Stimulated activated CD8-positive, alpha-beta memory T cell treated with anti-CD3 and anti-CD28 coated beads, Interleukin-15, amount 100 ng/mL, for 4 hours (primary cell): ENCODE measurements around the gene ASB13.
"Not testable (repeated sequence)": the region's sequence is repeated elsewhere in the genome, so short reads cannot be mapped to it uniquely, and the experiment has no call there.

Source experiments
- DNase-seq, 2 donors: peaks; one replicate each; pipeline ENCODE4 v3.0.0-alpha.2; 2020; ENCODE audit warnings: low read depth in 2 of 2

The ASB13 gene

DNA sequence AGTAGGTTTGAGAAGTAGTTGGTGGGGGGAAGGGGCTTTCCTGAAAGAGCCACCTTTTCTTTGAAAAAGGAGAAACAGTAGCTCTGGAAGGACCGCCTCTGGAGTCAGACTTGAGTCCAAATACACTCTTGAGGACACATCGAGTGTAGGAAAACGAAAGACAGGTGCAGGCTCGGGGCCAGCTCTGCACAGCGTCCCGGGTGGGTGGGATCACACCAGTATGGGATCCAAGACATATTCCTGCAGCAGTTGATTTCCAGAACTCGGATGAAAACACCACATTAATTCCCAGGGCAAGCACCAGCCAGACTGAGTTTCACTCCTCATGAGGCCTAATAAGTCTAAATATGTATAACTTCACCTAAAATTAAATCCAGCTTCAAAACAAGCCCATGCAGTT lies 61.4 kb downstream of the ASB13 start:
- no peak for DNase-seq

DNA sequence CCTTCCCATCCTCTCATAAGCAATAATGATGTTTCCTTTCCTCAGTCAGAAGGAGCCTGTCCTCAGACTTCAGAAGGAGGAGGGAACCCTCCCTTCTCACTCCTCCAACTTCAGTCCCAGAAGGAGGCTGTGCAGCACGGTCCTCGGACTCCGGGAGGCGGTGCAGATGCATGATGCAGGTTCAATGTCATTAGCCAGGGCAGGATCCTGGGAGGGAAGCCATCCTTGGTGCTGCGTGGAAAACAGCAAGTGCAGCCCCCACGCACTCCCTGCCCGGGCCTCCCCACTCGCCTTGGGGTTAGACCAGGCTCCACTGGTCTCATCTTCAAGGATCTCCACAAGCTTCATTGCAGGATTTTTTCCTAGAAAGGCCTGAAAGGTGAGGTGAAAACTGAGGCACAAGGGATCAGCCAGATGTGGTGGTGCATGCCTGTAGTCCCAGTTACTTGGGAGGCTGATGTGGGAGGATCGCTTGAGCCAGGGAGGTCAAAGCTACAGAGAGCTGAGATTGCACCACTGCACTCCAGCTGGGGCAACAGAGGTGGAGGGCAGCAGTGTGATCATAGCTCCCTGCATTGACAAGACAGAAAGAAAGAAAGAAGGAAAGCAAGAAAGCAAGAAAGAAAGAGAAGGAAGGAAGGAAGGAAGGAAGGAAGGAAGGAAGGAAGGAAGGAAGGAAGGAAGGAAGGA lies 62.0 kb downstream of the ASB13 start:
- no peak for DNase-seq

DNA sequence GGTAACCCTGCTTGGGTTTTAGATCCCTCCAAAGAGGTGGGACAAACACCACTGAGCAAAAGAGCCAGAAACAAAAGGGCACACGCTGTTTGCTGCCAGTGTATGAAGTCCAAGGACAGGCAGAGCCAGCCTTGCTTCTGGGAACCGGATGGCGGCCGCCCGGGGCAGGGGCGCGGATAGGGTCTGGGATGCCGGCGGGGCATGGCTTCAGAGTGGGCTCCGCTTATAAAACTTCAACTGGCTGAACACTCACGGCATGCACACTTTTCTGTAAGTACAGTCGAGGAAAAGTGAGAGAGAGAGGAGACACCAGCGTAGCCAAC lies 62.6 kb downstream of the ASB13 start:
- DNase-seq: no peak

DNA sequence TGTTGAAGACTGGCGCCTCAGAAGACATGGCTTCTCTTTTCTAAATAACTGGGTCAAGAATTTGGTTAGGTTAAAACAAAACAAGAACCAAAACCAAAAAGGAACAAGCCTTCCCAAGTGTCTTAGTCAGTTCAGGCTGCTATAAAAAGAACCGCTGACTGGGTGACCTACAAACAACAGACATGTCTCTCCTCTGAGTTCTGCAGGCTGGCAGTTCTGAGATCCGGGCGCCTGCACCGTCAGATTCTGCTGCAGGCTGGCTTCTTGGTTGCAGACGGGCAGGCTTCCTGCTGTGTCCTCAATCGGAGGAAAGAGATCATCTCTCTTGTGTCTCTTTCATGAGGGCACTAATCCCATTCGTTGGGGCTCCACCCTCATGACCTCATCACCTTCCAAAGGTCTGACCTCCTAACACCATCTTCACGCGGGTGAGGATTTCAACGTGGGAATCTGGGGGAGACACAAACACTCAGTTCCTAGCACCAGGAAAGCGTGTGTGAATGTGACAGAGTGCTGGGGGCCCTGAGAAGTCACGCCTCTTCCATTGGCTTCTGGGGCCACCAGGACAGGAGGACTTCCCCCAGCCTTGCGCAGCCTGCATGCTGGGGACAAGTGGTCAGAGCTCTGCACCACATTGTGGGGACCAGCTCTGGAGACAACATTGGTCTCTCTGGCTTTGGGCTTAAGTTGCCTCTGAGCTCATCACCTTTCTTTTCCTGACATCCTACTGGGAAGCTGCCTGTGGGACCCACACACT lies 63.1 kb downstream of the ASB13 start:
- no peak for DNase-seq

DNA sequence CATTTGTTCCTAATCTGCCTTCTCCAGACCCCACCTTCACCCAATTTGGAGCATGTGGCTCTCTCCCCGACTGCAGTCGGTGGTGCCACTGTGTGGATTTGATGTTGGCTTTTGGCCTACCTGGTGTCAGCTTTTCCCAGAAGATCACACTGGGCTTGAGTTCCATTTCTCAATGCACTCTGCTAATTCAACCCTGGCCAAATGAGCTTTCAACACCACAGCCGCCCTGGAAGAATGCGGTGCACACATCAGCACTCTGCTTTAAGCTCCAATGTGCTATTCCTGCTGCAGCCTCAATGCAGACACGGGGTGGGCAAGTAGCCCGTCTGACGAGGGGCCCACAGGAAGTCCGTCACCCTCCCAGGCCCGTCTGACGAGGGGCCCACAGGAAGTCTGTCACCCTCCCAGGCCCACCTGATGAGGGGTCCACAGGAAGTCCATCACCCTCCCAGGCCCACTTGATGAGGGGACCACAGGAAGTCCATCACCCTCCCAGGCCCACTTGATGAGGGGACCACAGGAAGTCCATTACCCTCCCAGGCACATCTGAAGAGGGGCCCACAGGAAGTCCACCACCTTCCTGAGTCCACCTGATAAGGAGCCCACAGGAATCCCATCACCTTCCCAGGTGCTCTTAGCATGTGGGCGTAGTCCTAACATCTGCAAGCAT lies 64.4 kb downstream of the ASB13 start:
- DNase-seq: no peak

DNA sequence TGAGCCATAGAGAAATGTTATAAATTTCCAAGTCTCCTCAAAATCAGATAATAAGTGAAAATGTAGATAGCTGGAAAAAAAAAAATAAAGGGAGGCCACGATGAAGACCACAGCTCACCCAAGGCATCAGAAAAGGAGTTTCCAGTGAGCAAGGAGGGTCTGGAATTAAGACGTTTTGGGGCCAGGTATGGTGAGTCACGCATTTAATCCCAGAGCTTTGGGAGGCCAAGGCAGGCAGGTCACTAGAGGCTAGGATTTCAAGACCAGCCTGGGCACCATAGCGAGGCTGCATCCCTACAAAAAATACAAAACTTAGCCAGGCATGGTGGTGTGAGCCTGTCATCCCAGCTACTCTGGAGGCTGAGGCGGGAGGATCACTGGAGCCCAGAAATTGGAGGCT lies 65.5 kb downstream of the ASB13 start:
- no peak for DNase-seq

DNA sequence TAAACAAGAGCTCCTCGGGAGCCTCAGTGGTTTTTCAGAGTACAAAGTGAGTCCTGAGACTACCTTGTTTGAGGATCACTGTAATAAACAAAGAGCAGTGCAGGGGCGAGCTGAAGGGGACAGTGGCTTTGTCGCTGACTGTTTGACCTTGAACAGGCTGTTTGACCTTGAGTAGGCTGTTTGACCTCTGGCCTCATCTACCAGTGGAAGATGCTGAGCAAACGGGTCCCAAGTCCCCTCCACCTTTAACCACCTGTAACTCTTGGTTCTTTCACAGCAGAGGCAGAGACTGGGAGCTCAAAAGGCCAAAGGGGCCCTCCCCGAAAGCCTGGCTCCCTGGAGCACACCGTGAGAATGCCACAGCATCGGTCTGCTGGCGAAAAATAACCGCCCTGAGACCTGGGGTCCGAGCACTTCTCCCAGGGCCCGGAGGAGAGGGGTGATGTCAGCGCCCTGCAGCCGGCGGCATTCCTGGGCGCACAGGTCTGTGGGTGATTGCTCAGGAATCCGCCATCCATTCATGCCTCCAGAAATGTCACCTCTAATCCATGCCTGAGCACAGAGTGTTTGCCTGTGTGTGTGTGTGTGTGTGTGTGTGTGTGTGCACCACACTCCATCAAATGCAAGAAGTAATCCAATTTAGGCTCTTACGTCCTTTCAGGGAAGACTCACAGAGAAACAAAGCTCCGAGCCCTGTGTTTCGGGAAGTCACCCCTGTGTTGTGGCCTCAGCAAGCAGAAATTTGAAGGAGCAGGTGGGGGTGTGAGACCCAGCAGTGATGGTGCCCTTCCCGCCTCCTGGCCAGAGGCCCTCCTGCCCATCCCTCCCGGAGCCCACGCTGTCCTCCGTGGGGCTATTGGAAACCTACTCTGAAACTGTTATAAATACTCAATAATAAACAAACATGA lies 66.5 kb downstream of the ASB13 start:
- no peak for DNase-seq

DNA sequence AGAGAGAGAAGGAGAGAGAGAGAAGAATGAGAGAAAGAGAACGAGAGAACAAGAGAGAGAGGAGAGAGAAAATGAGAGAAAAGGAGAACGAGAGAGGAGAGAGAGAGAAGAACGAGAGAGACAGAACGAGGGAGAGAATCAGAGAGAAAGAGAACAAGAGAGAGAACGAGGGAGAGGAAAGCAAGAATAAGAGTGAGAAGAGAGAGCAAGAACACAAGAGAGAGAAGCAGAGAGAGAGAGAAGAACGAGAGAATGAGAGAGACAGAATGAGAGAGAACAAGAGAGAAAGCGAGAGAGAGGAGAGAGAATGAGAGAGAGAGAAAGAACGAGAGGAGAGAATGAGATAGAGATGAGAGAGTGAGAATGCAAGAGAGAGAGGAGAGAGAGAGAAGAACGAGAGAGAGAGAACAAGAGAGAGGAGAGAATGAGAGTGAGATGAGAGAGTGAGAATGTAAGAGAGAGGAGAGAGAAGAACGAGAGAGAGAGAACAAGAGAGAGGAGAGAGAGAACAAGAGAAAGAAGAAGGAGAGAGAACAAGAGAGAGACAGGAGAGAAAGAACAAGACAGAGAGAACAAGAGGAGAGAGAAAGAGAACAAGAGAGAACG lies 68.2 kb downstream of the ASB13 start:
- DNase-seq: no peak

DNA sequence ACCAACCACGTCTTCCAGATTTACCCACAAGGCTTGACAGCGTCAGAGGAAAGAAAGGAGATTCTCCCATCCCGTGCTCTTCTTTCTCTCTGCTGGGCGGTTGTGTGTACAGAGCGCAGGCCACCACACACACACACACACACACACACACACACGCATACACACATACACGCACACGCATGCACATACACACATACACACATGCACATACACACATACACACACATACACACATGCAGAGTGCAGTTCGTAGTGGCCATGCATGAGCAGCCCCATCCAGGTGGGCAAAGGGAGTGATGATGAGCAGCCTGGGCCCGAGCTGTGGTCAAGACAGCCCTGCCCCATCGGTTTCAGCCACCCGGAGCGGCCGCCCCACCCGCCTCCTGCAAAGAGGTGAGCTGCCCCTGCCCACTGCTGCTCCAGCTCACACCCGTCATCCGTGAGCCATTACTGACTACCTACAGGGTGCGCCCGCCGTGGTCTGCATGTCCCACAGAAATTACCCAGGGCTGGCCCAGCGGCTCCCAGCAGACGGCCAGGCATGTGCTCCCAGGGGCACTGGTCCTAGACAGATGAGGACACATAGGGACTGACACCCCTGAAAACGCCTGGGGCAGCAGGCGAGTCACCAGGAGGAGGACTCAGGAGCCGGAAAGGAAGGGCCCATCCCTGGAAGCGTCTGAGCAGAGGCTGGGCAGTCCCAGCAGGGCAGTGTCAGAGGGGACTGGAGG lies 69.6 kb downstream of the ASB13 start:
- DNase-seq: no peak

DNA sequence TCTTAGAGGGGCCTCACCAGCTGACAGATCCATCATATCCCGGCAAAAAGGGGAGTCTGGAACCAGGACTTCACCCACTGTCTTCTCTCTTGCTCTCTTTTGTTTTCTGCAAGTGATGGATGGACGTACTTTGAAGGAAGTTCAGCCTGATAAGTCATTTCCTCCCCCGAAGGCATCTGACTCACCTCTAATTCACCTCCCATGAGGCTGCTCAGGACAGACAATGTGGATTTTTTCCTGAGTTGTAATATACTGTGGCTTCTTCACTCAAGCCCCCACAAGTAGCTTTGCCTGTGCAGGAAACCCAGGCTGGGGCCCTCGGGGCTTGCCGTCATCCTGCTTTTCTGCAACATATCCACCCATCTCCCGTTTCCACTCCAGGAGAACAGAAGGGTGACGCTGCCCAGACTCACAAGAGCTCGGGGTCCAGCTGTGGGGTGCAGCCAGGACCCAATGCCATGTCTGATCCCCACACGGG lies 70.4 kb downstream of the ASB13 start:
- no peak for DNase-seq

DNA sequence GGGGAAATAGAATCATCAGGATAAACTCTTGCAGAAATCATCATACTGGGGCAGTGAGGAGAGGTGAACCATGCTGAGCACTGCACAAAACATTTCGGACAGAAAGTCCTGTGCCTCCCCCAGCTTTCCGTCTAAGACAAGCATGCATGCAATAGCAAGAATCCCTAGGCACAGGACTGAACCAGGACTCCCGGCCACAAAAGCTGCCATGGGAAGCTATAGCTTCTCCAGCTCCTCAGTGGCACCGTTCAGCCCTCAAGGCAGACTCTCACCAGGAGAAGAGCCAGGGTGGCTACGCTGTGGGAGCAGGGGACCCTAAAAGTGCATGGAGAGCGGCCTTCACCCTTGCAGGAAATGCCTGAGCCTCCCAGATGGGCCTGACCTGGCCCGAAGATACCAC lies 70.8 kb downstream of the ASB13 start:
- DNase-seq: no peak

DNA sequence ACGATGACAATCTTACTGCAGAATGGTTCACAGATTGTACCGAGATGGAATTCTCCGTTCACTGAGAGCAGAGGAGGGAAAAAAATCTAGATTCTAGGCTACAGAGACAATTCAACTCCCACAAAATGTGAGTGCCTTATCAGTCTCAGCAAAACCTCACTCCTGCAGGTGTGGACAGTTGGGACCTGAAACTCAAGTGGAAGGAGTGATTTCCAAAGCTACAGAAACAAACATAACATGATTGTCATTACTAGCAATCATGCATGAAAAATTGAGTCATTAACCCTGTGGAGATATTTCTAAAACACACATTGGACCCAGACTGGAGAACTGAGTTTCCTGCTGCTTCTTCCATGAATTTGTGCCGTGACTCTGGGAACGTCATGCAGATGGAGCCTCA lies 71.3 kb downstream of the ASB13 start:
- no peak for DNase-seq

DNA sequence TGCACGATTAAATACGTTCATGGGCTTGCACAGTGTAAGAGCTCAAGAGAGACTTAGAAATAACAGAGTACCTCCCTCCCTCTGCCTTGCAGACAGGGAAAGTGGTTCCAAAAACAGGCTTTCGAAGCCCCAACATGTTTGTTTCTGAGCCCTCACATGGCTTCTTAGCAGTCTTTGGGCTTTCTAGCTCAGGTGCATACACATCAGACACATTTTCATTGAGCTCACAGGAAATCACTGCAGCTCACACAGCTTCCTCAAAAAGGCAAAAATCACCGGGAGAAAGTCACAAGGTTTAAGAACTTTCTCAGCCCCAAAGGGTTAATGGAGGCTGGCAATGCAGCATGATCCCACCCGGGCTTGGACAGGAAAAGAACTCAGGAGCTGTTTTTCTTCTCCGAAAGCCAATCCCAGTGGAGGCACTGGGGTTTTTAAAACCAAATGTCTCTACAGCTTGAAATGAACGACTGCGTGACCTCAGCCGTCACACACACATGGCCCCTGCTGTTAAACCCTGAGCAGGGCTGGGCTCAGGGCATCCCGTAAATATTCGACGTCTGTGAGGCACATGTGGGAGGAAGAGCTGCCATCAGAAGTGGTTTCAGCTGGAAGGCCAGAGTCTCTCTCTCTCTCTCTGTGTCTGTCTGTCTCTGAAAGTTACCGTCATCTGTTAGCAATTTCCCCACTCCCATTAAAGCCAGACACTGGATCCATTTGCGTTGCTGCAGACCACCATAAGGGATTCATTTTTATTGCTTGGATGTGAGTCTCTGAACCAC lies 71.9 kb downstream of the ASB13 start:
- no peak for DNase-seq

DNA sequence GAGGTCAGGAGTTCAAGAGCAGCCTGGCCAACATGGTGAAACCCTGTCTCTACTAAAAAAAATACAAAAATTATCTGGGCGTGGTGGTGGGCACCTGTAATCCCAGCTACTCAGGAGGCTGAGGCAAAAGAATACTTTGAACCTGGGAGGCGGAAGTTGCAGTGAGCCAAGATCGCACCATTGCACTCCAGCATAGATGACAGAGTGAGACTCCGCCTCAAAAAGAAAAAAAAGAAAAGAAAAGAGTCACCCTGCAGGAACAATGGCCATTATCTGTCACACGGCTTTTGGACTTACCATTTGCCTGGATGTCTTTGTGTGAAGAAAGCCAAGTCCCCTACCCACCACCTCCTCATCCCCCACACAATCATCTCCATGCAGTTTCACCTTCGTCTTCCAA lies 73.0 kb downstream of the ASB13 start:
- not testable (repeated sequence) for DNase-seq

DNA sequence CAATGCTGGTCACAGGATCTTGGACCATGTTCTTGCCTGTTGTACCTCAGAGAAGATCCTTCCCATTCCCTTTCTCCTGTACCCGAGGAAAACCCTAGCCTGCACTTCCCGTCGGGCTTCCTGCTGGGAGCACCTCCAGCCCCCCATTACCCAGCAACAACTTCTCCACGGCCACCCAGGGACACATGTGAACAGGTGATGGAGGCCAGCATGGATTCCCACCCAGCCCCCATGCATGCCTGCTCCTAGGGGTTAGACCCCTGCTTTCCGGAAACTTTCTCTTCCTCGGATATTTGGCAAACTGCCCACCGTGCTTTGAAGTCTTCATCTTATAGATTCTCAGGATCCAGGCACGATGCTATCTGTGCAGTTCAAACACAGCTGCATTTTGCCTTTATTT lies 74.3 kb downstream of the ASB13 start:
- no peak for DNase-seq

DNA sequence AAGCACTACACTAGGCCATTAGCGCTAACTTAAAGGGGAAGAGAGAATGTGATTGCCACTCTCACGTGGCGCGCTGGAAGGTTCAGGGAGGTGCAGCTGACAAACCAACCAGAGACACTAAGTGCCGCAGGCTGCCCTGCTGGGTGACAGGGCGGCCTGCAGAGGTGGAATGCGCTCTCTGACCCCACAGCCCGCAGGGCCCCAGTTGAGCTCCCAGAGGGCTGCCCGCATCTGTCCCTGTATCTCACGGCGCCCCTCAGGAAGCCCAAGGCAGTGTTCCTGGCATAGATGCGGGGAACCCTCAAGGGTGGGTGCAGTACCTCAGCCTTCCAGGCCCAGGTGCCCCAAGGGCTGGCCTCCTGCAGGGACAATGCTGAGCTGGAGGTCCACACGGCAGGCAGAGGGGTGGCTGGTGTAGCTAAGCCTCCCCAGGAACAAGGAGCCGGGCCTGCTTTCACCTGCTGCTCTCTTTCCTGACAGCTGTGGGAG lies 75.0 kb downstream of the ASB13 start:
- no peak for DNase-seq

DNA sequence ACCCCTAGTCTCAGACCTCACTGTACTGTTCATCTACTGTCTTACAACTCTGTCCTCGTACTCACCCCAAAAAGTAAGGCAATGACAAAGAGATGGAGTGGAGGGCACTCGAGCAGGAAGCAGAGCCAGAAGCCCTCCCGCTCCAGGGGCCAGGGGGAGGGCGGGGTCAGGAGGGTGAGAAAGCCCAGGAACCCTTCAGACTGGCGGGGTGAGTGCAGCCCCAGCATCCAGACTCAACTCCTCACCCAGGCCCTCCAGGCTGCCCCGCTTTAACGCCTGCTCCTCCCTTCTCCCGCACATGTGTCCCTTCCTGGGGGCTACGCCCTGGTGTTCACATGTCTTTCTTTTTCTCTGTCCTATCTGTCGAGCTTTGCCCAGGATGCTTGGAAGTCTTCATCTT lies 75.6 kb downstream of the ASB13 start:
- no peak for DNase-seq

DNA sequence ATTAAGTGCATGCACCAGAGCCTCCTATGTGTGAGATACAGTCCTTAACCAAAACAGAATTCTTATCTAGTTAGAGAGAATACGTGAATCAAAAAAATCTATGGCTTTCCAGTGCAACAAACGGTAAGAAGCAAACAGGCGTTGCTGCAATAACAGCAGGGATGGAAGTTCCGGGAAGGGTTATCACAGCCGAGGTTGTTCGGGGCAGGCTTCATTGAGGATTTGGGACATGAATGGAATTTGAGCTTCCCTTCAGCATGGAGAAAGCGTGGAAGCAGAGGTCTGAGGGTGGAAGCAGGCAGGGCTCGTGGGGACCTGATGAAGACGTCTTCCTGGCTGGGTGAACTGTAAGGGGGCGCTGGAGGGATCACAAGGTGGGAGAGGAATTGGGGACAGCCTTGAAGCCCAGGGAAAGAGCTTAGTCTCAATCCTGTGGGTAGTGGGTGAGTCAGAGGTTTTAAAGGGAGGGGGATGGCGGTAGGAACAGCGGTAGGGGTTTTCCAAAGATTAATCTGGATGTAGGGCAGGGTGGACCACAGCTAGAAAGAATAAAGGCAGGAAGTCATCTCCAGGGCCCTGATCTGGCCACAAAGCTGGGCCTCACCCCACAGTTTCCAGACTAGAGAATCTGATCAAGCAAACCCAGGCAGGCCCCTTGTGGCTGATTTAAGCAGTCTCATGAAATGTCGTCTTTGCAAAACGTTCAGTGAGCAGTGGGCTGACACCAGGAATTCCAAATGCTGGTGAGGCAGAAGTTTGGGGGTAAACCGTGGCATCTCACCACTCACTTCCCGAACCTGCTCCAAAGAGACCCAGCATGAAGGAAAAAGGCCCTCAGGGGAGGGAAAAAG lies 76.5 kb downstream of the ASB13 start:
- DNase-seq: no peak
